Measurements from ENCODE around the gene CD86.
"Not testable (repeated sequence)": the region's sequence is repeated elsewhere in the genome, so short reads cannot be mapped to it uniquely, and the experiment has no call there.

The CD86 gene, protein sequence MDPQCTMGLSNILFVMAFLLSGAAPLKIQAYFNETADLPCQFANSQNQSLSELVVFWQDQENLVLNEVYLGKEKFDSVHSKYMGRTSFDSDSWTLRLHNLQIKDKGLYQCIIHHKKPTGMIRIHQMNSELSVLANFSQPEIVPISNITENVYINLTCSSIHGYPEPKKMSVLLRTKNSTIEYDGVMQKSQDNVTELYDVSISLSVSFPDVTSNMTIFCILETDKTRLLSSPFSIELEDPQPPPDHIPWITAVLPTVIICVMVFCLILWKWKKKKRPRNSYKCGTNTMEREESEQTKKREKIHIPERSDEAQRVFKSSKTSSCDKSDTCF

DNA sequence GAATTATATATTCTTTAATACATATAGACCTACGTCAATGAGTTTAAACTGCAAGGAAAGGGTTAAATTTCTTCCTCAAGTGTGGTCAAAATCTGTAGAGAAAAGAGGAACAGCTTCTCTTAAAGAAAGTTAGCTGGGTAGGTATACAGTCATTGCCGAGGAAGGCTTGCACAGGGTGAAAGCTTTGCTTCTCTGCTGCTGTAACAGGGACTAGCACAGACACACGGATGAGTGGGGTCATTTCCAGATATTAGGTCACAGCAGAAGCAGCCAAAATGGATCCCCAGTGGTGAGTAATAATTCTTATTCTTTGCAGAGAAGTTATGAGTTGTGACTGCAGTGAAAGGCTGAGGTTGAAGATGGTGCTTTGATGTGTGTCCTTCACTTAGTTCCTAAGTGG lies at the start of gene CD86:
TSS of gene CD86 (plus strand) at position 148 of the 400 bp plus-strand sequence. CDS start at position 276, 128 bp downstream.
- DNase-seq = no peak

DNA sequence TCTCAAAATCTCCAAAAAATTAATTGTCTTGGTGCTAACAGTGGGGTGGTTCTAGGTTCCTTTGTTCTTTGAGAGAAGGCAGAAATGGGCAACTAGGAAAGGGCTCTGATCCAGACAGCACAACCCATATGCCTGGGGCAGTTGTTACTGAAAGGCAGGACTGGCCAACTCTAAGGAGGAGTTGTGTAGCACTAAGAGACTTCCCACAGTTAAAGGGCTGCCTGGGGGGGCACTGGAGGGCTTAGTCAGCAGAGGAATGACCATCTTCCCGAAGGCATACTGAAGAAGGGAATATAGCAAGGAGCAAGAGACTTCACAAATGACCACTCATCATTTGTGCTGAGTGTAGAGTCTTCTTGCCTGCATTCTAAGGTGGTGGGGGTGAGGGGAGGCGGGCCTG lies 48.9 kb upstream of the CD86 start:
- DNase-seq = no peak

DNA sequence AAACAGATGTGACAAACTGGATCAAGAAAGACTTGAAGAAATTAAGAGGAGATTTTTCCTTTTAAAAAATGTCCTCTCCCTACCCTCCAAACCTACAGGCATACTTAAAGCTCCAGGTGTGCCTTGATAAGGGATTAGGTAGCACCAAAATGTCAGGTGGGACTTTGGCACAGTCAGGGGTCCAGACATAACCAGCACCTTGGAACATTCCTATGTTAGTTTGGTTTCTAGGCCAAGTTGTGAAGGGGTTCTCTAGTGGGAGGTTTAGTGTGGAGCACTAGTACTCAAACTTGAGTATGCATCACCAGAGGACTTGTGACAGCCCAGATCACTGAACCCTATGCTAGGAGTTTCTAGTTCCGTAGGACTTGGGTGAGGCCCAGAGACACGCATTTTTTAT lies 47.0 kb upstream of the CD86 start:
- no peak for DNase-seq

DNA sequence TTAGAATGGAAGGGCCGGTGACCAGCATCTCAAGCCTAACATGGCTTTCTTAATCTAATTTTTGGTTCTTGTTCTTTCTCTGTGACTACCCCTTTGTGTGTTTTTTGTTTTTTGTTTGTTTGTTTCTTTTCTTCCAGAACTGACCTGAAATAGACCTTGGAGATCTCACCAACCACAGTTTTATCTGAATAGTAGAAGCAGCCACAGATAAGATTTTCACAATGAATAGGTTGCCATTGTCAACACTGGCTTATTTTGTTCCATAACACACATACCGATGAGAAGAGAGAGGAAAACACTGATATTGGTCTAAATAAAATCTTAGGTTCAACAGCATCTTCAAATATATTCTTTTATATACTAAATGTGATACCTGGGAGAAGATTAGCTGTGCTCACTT lies 44.7 kb upstream of the CD86 start:
- DNase-seq = no peak

DNA sequence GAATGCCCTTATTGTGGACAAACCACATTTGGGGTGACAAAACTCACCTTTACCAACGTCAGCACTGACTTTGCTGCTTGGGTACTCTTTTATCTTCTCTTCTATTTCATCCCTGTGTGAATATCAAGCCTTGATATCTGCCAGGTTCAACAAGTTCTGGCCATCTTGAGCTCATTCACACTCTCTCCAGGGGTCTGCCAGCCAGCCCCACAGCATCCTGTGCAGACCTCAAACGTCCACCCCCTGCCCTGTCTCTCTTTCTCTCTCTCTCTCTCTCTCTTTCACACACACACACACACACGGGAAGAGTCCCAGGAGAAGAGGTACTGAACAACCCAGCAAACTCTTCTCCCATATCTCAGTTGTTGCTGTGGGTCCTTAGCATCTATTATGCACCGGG lies 43.8 kb upstream of the CD86 start:
- no peak for DNase-seq

DNA sequence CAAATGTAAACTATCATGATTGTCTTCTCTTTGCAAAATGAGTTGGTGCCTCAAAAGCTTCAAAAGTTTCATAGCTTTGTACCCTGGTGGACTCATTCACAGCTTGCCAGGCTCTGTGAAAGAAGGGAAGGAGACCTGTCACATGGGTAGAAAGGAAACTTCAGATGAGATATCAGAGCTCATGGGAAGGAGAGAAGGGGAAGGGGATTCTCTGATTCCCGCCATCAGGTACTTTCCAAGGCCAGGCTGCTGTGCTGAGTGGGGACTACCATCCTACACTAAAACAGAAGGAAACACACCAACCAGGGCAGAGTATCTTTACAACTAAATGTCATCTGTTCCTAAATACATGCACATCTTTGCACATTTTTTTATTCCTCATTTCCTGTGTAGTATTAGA lies 42.3 kb upstream of the CD86 start:
- no peak for DNase-seq

DNA sequence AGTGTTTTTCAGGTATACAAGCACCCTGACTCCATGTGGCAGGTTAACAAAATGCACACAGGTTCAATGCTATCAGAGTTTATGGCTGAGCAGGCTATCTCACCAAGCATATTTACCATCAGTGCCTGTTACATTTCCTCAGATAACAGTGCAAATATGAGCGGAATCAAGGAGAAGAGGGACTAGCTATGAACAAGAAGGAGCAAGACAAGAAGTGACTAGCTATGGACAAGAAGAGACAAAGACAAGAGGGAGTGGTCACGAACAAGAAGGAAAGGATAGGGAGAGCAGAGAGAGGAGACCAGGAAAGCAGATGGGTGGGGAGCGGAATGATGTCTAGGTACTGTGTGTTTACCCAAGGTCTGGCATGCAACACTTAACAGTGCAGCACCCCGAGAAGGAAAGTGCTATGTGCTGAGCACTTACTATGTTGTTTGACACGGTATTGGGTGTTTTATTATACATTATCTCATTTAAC lies 41.7 kb upstream of the CD86 start:
- no peak for DNase-seq

DNA sequence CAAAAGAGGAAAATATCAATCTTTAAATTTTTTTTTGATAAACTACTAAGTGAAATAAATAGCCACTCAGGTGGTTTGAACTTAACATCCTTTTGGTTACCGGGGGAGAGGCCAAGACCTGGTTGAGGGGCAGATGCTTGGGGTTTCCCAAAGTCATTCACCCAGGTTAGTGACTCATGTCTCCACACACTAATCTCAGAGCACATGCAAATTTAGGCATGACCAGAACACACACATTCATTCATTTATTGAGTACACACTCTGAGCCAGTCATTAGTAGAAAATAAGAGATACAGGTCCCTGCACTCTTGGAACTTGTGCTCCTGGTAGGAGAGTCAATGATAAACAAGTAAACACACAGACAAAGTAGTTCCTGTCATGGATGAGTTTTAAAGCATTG lies 40.4 kb upstream of the CD86 start:
- no peak for DNase-seq

DNA sequence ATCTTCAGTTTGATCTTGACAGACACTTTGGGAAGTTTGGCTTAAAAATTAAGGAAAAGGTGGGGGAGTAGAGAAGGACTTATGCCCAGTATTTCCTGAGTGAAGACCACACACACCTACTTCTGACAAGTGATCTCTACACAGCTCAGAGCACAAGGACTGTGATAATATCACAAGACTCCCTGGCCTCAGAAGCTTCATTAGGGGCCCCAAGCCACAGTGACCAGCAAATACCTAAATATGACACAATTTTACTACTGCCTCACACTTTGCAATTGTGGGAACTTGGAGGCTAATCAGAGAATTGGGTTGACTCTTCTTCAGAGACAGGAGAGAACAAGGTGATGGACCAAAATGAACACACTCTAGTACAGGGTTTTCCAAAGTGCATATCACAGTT lies 35.7 kb upstream of the CD86 start:
- no peak for DNase-seq

DNA sequence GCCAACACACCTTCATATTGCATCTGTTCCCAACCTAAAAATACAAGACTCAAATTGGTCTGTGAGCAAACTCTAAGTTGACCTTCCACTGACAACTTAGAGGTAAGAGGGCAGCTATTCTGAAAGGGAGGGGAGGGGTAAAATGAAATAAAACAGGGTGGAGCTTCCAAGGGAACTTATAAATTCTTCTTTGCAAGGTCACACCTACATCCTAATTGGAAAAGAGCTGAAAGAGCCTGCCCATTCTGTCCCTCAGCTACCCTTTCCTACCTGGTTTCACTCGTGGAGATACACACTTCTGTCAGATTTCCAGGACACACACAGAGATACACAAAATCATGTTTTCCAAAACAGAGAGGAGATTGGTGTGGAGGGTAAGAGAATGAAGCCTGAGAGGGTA lies 34.1 kb upstream of the CD86 start:
- DNase-seq = no peak

DNA sequence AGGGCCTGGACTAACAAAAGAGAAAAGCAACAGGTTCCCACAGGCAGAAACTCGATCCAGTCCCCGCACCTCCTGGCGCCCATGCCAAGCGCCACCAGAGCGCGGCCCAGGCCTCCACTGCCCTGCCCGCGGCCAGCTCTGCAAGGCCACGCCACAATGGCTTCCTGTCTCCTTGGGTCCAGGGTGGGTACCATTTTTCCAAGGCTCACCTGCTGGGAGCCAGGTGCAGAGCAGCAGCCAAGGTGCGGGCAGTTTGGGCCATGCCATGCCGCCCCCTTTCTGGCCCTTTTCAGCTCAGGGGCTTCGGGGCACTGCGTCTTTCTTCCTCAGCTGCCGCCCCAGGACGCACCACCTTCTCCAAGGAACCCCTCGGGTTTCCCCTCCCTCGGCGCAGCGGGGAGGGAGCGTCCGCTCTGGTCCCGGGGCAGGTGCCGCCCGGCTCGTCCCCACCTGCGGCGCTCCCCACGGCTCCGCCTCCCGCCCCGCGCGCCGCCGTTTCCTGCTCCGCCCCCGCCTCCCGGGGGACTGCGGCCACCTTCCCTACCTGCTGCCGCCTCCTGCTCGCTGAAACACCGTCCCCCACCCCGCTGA lies 33.3 kb upstream of the CD86 start, which contains the start of gene ILDR1:
TSS of gene ILDR1 (minus strand) at position 437 of the 591 bp plus-strand sequence. CDS start at position 267, 170 bp downstream.
- DNase-seq = no peak

DNA sequence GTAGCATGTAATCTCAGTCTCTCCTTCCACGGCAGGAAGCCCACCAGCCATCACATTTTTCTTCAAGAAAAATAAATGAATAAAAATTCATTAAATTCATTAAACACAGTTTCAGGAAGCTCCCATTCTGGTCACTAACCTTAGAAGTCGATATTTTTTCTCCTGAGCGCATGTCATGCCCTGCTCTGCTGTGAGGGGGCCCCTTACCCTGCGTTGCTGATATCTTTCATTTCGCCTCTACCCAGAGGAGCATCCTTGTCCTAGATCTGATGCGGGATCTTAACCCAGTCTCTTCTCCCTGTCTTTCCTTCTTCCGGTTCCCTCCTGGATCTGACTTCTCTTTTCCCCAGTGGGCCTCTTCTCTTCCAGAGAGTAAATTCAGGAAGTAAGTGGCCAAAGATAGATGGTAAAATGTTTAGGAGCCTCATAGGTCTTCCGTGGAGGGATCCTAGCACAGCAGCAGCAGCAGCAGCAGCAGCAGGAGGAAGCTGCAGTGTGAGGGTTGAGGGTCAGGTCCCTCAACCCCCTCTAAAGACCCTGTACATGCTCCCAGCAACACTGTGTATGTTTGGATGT lies 31.7 kb upstream of the CD86 start:
- DNase-seq = no peak

DNA sequence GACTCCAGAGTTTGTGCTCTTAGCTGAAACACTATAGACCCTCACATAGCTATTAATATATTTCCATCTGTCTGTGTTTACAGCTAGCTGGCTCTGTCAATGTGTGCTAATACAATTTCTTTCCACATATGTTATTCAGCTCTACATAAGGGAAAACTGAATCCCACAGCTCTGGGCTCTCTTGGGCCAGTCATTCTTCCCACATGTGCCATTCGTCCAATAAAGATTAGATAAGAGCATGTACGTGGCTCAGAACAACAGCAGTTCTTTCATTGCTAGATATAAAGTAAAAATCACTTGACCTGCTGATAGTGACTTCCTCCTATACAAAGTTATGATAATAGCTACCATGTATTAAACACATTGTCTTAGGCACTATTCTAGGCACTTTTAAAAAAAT lies 30.4 kb upstream of the CD86 start:
- DNase-seq = no peak

DNA sequence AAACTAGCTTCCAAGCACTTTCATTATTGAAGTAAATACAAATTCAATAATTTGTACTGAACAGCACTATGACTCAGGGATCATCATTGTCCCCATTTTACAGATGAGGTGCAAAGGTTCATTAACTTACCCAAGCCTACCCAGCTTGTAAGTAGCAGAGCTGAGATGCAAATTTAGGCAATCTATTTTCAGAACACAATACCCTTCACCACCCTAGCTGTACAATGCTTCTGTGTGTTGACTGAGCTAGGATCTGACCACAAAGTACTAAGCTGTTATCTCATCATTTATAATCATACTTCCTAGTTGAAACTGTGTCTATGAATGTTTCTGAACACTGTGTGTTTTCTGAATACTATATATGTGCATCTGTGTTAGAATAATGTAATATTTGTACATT lies 29.9 kb upstream of the CD86 start:
- DNase-seq = no peak

DNA sequence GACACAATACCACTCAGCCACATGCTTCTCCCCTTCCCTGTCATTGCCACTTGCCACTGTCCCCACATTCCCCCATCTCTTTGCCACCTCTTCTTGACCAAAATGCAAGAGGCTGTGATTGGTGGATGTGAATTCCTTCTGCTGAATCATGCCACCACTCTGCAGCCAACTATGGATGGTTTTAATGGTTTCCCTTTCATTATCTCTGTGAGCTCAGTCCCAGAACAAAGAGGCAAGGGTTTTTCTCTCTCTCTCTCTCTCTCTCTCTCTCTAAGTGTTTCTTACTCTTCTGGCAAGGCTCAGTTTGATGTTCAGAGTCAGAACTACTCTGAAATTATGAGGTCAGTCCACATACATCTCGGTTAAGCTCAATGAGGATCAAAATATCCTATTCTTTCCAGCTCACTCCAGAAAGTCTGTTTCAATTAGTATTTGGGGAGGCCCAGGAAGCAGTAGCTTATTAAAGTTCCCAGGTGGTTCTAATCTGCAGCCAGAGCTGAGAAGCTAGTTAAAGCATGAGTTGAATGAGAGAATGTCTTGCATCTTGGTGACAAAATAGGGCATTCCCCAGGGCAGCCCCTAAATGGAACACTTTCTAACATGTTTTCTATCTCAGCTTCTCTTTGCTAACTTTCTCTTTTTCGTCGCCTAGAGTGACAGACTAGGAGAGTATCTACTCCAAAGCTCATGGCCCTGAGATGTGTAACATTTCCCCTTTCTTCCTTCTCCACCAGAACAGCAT lies 24.6 kb upstream of the CD86 start:
- no peak for DNase-seq

DNA sequence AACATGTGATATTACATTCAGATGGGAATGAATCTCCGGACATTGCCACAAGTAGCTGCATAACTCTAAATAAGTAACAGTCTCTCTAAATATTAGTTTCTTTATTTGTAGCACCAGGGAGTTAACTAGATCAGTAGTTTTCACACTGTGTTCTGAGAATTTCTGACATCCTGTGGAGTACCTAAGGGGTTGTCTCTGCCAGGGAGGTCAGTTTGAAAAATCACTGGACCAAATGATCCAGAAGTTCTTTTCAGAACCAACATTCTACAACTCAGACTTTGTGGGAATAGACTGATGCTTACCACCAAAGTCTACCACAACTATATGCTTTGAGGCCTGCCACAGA lies 24.1 kb upstream of the CD86 start:
- DNase-seq = no peak

DNA sequence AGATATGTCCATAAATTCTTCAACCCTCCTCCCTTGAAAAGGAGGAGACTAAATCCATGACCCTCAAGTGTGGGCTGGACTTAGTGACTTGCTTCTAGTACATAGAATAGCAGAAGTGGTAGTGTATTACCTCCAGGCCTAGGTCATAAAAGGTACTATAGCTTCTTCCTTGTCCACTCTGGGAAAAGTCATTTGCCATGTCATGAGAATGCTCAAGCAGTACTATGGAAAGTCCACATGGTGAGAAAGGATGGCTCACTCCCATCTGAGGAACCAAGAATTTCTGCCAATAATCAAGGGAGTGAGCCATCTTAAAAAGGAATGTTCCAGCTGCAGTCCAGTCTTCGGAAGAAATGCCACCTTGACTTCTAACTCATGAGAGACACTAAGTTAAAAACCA lies 22.6 kb upstream of the CD86 start:
- no peak for DNase-seq

DNA sequence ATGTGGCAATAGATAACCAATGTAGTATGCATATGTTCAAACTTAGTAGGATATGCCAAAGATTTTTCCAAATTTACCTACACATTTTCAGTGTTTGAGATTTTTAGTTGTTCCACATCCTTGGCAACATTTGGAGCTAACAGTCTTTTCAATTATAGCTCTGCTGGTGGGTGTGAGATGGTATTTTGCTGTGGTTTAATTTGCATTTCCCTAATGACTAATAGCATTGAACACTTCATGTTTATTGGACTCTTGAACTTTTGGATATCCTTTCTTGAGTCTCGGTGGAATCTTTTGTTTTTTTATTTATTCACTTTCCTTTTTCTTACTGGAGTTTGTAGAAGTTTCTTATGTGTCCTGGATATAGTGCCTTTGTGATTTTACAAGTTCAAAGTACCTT lies 22.1 kb upstream of the CD86 start:
- DNase-seq = no peak

DNA sequence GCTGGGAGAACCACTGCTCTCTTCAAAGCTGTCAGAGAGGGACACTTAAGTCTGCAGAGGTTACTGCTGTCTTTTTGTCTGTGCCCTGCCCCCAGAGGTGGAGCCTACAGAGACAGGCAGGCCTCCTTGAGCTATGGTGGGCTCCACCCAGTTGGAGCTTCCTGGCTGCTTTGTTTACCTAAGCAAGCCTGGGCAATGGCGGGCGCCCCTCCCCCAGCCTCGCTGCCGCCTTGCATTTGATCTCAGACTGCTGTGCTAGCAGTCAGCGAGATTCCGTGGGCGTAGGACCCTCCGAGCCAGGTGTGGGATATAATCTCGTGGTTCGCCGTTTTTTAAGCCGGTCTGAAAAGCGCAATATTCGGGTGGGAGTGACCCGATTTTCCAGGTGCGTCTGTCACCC lies 7.9 kb upstream of the CD86 start:
- DNase-seq = not testable (repeated sequence)

DNA sequence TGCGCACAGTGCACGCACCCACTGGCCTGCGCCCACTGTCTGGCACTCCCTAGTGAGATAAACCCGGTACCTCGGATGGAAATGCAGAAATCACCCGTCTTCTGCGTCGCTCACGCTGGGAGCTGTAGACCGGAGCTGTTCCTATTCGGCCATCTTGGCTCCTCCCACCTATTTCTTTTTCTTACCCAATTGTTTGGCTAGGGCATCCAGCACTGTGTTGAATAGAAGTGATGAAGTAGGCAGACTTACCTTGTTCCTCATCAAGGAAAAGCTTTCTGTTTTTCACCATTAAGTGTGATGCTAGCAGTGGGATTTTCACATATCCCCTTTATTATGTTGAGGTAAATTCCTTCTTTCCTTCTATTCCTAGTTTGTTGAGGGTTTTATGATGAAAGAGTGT lies 7.4 kb upstream of the CD86 start:
- DNase-seq = not testable (repeated sequence)

DNA sequence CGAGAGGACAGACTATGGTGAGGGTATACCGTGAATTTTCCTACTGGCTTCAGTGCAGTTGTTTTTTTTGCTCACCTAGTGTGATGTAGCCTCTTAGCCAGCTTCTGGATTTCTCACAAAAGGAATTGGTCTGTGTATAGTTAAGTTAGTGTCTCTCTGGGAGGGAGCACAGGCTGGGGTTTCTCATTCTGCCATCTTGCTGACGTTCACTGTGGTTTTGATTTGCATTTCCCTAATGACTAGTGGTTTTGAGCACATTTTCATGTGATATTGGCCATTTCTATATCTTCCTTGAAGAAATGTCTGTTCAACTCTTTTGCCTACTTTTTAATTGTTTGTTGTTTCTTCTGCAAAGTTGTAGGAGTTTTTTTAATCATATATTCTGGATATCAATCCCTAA lies 2.2 kb upstream of the CD86 start:
- DNase-seq = no peak

DNA sequence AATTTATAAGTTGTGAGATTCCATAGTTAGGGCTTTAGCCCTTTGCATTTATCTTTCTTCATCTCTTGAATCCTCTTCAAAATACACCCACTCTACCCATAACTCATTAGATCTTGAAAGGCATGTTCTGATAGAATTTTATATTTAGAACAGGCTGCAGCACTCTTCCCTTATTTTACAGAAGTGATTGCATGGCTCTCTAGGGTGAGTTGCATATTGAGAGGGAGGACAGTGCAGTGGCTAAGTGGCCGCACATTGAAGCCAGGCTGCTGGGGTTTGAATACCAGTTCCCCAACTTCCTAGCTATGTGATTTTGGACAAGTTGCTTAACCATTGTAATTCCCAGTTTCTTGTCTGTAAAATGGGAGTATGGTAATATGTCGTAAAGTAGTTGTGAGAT lies 2.5 kb downstream of the CD86 start:
- no peak for DNase-seq

DNA sequence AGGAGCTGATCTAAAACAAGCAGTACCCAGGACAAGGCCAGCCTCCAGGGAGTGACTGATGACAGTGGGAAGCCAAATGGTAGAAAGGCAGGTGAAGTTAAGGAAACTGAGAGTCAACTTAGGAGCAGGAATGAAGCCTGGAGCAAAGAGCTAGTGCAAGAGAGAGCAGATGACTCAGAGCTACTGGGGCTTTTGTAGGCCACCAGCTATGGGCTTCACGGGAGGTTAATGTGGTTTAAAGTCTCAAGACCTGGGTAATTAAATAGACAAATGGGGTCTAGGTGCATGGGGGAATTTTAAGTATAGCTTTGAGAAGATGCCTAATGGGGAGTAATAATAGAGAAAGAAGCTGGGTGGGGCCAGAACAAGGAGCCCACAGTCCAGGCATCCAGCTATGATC lies 3.1 kb downstream of the CD86 start:
- DNase-seq = no peak

Data from SHP77 (cell line).